Omental fat pad (tissue), 4 donors: ENCODE measurements around the gene EOMES. TPM values are rescaled to one million over a fixed set of nuclear protein-coding genes. Genes with fewer than 3 reads are reported as not detected.

Source experiments
- ATAC-seq: fragments of 150-250 bp; one replicate; pipeline ENCODE4 v1.9.1; 2016; ENCODE audit warnings: mild to moderate bottlenecking, moderate library complexity; ENCODE audit not compliant: low FRiP score
- DNase-seq: peaks from one replicate; pipeline ENCODE4 v3.0.0-alpha.2; 2019; ENCODE audit warnings: low spot score
- CTCF ChIP-seq, 3 donors: fragments of 450-650 bp; IDR thresholded peaks; one replicate each; pipeline ENCODE4 v1.5.1; 2016 to 2017; ENCODE audit warnings: antibody characterized with exemption in 3 of 3, mild to moderate bottlenecking in 3 of 3, moderate library complexity in 2 of 3
- total RNA-seq, 4 donors: library from RNA; depleted of rRNA; stranded (reverse); fragments of >200 nt; gene quantifications; one replicate each; pipeline ENCODE4 v1.1.0, GENCODE V29; 2016

The EOMES gene
- total RNA-seq, 4 donors from 2014 or later = 0.19 to 0.63 (median 0.48) TPM; not detected in 1

DNA sequence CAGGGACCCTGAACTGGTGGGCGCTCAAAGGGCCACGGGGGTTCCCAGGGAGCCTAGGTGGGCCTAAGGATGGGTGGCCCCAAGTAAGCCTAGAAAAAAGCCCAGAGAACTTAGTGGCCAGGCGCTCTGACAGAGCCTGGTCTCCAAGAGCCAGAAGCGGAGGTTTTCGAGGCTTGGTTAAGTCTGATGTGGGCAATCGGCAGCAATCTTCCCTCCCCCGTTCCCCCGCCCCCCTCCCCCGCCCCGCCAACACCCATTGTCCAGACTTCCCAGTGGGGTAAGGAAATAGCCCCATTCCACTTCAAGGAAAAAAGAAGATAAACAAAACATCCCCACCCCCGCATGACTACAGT is 6.7 kb downstream of the EOMES start:
- ATAC-seq (no peak), DNase-seq (no peak)
- no peak for TF ChIP-seq CTCF (IDR thresholded peaks at IDR 0.05)

DNA sequence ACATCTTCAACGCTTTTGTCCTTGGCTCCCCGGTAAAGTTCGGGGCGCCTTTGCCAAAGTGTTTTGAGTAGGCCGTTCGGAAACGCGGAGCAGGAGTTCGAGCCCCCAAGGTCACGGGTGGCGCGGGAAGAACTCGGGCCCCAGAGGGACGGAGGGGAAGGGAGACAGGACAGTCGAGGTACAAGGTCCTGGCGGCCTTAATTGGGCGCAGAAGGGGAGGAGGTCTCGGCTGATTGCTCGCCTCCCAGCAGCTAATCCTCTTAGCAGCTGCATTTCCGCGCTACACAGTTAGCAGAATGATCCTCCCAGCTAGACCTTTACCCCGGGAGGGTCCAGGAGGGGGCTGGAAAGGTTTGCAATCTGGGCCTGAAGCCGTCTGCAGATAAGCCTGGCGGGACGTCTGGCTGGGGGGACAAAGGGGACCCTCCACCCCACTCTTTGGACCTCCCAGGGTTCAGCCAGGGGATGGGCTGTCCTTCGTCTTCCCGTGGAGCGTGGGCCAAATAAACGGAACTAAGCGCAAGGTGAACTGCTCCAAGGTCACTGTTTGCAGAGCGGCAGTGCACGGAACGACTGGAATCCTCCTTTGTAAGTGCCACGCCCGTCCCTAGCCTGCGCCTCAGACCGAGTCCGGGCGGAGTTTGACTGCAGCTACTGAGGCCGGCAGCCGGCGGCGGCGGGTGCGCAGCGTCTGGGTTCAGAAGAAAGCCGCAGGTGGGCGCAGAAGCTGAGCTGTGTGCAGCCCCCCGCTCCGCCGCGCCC is 7.2 kb downstream of the EOMES start:
- DNase-seq (no peak), ATAC-seq (no peak)
- no peak for TF ChIP-seq CTCF (IDR thresholded peaks at IDR 0.05)

DNA sequence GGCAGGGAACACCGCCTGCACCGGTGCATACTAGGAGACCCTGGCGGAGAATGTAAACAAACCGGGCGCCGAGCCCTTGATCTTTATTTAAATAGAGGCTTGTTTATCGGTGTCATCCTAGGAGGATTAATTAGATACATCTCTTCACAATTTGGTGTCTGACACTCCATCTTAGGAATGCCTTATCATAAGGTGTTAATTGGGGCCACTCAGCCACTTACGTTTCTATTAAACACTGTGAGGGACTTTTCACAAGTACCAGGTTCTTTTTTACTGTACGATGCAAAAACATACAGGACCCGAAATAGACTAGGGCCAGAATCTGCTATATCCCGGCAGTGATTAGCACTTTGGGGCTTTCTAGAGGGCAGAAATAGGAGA is 8.0 kb downstream of the EOMES start:
- ATAC-seq (no peak), DNase-seq (no peak)
- no peak for TF ChIP-seq CTCF (IDR thresholded peaks at IDR 0.05)

GRCh38 chr3:27713435-27714145 is 8.5 kb downstream of the EOMES start:
- TF ChIP-seq CTCF (IDR thresholded peaks at IDR 0.05) = no peak
- DNase-seq = no peak
- ATAC-seq = peak; percentile 33

GRCh38 chr3:27713078-27713423 is 9.1 kb downstream of the EOMES start:
- TF ChIP-seq CTCF (IDR thresholded peaks at IDR 0.05) = no peak
- no peak for DNase-seq

DNA sequence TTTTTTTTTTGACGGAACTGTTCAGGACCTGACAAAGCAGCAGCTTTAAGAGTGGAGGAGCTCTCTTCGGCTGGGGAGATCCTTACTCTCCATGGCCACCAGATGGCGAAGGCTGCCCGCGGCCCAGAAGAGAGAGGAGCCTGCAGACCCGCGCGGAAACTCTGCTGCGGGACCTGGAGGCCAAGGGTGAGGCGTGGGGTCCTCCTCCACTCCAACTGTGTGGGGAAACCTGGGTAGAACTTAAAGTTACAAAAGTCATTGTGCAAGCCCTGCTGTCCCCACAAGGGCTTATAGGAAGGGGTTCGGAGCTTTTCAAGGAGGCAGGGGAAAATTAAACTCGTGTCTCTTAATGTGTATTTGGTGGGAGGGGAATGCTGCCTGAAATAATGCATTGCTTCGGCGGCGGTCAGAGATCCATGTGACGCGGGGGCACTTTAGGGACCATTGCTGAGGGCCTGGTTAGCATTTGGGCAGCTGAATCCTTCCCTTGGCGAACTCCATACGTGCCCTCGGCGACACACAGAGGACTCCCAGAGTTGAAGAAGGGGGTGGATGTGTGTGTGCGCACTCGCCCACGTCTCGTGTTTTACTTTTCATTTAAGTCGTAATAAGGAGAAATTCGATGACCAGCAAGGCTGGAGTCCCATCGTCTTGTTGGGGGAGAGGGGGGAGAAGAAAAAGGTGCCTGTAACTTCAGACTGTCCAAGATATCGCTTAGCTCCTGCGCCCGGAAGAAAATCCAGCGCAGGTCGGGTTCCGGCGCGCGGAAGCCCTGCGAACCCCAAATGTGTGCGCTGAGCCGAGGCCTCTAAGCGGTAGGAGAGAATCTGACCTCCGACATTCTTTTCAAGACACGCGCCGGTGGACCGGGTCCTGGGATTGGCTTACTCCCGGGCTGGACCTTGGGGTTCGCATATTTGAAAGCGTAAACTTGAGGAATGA is 9.7 kb downstream of the EOMES start:
- TF ChIP-seq CTCF (IDR thresholded peaks at IDR 0.05) = peak in 1 of 3 donors; percentile 44
- ATAC-seq = peak; percentile 92
- no peak for DNase-seq

More at GRCh38 chr3:27713078-27713423, 9.1 kb downstream of the EOMES start:
- peak; percentile 11 for ATAC-seq
